H1 (cell line): Measurements from ENCODE around the gene RPS3A. TPM values are rescaled to one million over a fixed set of nuclear protein-coding genes. Genes with fewer than 3 reads are reported as not detected.

ENCODE experiments used
- CTCF ChIA-PET: fragments of 300-600 bp; sonication (Branson Sonifier 250); formaldehyde crosslinking; loops from one replicate; lab custom pipeline; 2021; ENCODE audit not compliant: partially characterized antibody; lab: Charles Lee
- POLR2A ChIA-PET: fragments of 300-600 bp; sonication (Branson Sonifier 250); formaldehyde crosslinking; loops from one replicate; lab custom pipeline; 2021; ENCODE audit warnings: inconsistent platforms; ENCODE audit not compliant: partially characterized antibody; lab: Charles Lee
- DNase-seq, 2 experiments: peaks; one replicate each; pipeline versions ENCODE4 v3.0.0 to v3.0.0-alpha.2; 2010 to 2022; ENCODE audit warnings: low spot score in 2 of 2, low read depth in 1 of 2, mixed read lengths in 1 of 2
- FAIRE-seq: peaks from 2 replicates; lab custom pipeline; 2011; peaks lifted over from hg19 to GRCh38; lab: Jason Lieb, UNC
- H2AFZ ChIP-seq: 2 replicates; pipeline ENCODE4 v1.8.1; 2012; ENCODE audit warnings: low read length, inconsistent platforms
- H2AK5ac ChIP-seq: 2 replicates; pipeline ENCODE4 v1.6.1; 2013; ENCODE audit warnings: low read depth, low read length
- H2BK120ac ChIP-seq: replicated peaks from 2 replicates; pipeline ENCODE3; 2013; ENCODE audit warnings: low read depth, low read length, inconsistent platforms
- H2BK12ac ChIP-seq: 2 replicates; pipeline ENCODE4 v1.6.1; 2013; ENCODE audit warnings: low read depth, low read length
- H2BK15ac ChIP-seq: 2 replicates; pipeline ENCODE4 v1.6.1; 2013; ENCODE audit warnings: low read length
- H2BK20ac ChIP-seq: 2 replicates; pipeline ENCODE4 v1.6.1; 2013; ENCODE audit warnings: low read length
- H2BK5ac ChIP-seq: 2 replicates; pipeline ENCODE4 v1.6.1; 2013; ENCODE audit warnings: low read depth, low read length
- H3K14ac ChIP-seq: 2 replicates; pipeline ENCODE4 v1.6.1; 2013; ENCODE audit warnings: inconsistent platforms; ENCODE audit not compliant: insufficient read length
- H3K18ac ChIP-seq: 2 replicates; pipeline ENCODE4 v1.6.1; 2013; ENCODE audit warnings: low read length; ENCODE audit errors: extremely low read depth
- H3K23ac ChIP-seq: 2 replicates; pipeline ENCODE4 v1.6.1; 2013; ENCODE audit warnings: inconsistent platforms; ENCODE audit not compliant: insufficient read length
- H3K23me2 ChIP-seq: 2 replicates; pipeline ENCODE4 v1.6.1; 2013; ENCODE audit warnings: low read depth, low read length
- H3K27ac ChIP-seq: 2 replicates; pipeline ENCODE4 v1.6.1; 2011; ENCODE audit warnings: low read depth, low read length, inconsistent platforms
- H3K27me3 ChIP-seq, 4 experiments: replicated peaks in 1 of 4; 1 replicate in 1 of 4; 2 replicates in 3 of 4; pipeline versions ENCODE4 v1.6.1 to v1.8.1; 2011 to 2013; ENCODE audit warnings: low read length in 3 of 4, mild to moderate bottlenecking in 3 of 4, inconsistent platforms in 2 of 4, mixed read lengths in 2 of 4, moderate library complexity in 1 of 4; ENCODE audit not compliant: control insufficient read depth in 3 of 4, insufficient read depth in 3 of 4; ENCODE audit errors: extremely low read depth in 1 of 4
- H3K36me3 ChIP-seq, 4 experiments: 2 replicates each; pipeline versions ENCODE4 v1.6.1 to v1.8.1; 2011 to 2013; ENCODE audit warnings: mild to moderate bottlenecking in 4 of 4, low read length in 3 of 4, moderate library complexity in 2 of 4, control low read depth in 1 of 4, inconsistent platforms in 1 of 4; ENCODE audit not compliant: insufficient read depth in 4 of 4, control insufficient read depth in 2 of 4
- H3K4ac ChIP-seq: replicated peaks from 2 replicates; pipeline ENCODE3; 2013; ENCODE audit warnings: low read length, low read depth, mixed read lengths, inconsistent platforms; ENCODE audit not compliant: insufficient read length
- H3K4me1 ChIP-seq, 4 experiments: replicated peaks in 1 of 4; 1 replicate in 1 of 4; 2 replicates in 3 of 4; pipeline versions ENCODE4 v1.6.1 to v1.8.1; 2011 to 2013; ENCODE audit warnings: low read length in 3 of 4, inconsistent platforms in 2 of 4, mixed read lengths in 1 of 4; ENCODE audit not compliant: insufficient read depth in 4 of 4, control insufficient read depth in 3 of 4
- H3K4me2 ChIP-seq, 2 experiments: 2 replicates each; pipeline versions ENCODE4 v1.6.1 to v1.8.1; 2011 to 2013; ENCODE audit warnings: low read depth in 2 of 2, low read length in 2 of 2, control low read depth in 1 of 2, inconsistent platforms in 1 of 2, mild to moderate bottlenecking in 1 of 2; ENCODE audit not compliant: insufficient read depth in 1 of 2
- H3K4me3 ChIP-seq, 4 experiments: fragments of 200-600, 300-600 bp in 1 of 4; sonication (generic), shearing (Covaris generic), sonication (Bioruptor Twin) in 1 of 4; 2 replicates each; pipeline versions ENCODE4 v1.5.1 to v1.8.1; 2011 to 2016; ENCODE audit warnings: low read length in 4 of 4, low read depth in 3 of 4, control low read depth in 2 of 4, inconsistent platforms in 2 of 4, mild to moderate bottlenecking in 2 of 4, mixed read lengths in 1 of 4, moderate library complexity in 1 of 4; ENCODE audit not compliant: insufficient read depth in 2 of 4; ENCODE audit errors: extremely low read depth in 1 of 4
- H3K56ac ChIP-seq: replicated peaks from 2 replicates; pipeline ENCODE3; 2013; ENCODE audit warnings: low read depth, mild to moderate bottlenecking, mixed read lengths, low read length, inconsistent platforms; ENCODE audit not compliant: insufficient read length
- H3K79me1 ChIP-seq: 2 replicates; pipeline ENCODE4 v1.6.1; 2013; ENCODE audit warnings: low read depth, low read length, control low read depth
- H3K79me2 ChIP-seq, 2 experiments: 2 replicates each; pipeline versions ENCODE4 v1.6.1 to v1.8.1; 2012 to 2013; ENCODE audit warnings: low read length in 2 of 2, mild to moderate bottlenecking in 2 of 2, inconsistent platforms in 1 of 2; ENCODE audit not compliant: insufficient read depth in 2 of 2, control insufficient read depth in 1 of 2
- H3K9ac ChIP-seq, 4 experiments: replicated peaks in 1 of 4; 1 replicate in 1 of 4; 2 replicates in 3 of 4; pipeline versions ENCODE4 v1.6.1 to v1.8.1; 2011 to 2013; ENCODE audit warnings: low read depth in 3 of 4, low read length in 3 of 4, control low read depth in 2 of 4, mild to moderate bottlenecking in 2 of 4, moderate library complexity in 2 of 4, inconsistent platforms in 1 of 4; ENCODE audit errors: extremely low read depth in 1 of 4
- H3K9me3 ChIP-seq, 2 experiments: 2 replicates each; pipeline versions ENCODE4 v1.6.1 to v1.8.1; 2012 to 2013; ENCODE audit warnings: mild to moderate bottlenecking in 2 of 2, moderate library complexity in 2 of 2, control low read depth in 1 of 2, inconsistent platforms in 1 of 2, low read depth in 1 of 2, low read length in 1 of 2, mixed read lengths in 1 of 2; ENCODE audit not compliant: insufficient read depth in 2 of 2
- H4K20me1 ChIP-seq, 2 experiments: replicated peaks in 1 of 2; 2 replicates each; pipeline versions ENCODE3 to v1.8.1; 2011 to 2013; ENCODE audit warnings: inconsistent platforms in 2 of 2, low read length in 2 of 2, mild to moderate bottlenecking in 1 of 2; ENCODE audit not compliant: insufficient read depth in 2 of 2, control insufficient read depth in 1 of 2
- H4K5ac ChIP-seq: 2 replicates; pipeline ENCODE4 v1.6.1; 2013; ENCODE audit warnings: low read length, low read depth, mixed read lengths, inconsistent platforms; ENCODE audit not compliant: insufficient read length
- H4K8ac ChIP-seq: 2 replicates; pipeline ENCODE4 v1.8.0; 2013; ENCODE audit warnings: mild to moderate bottlenecking, moderate library complexity, low read length, inconsistent platforms; ENCODE audit not compliant: insufficient read depth; ENCODE audit errors: extremely low read depth
- H4K91ac ChIP-seq: replicated peaks from 2 replicates; pipeline ENCODE3; 2013; ENCODE audit warnings: low read length, mixed read lengths, inconsistent platforms; ENCODE audit not compliant: insufficient read length
- BCL11A ChIP-seq, 2 experiments: IDR thresholded peaks; one replicate each; pipeline ENCODE4 v1.6.1; 2011; ENCODE audit warnings: low read depth in 2 of 2, low read length in 2 of 2, mild to moderate bottlenecking in 2 of 2
- POLR2A ChIP-seq, 2 experiments: IDR thresholded peaks; 1 replicate in 1 of 2; 2 replicates in 1 of 2; pipeline ENCODE4 v1.6.1; 2011; ENCODE audit warnings: low read depth in 2 of 2, low read length in 2 of 2, mild to moderate bottlenecking in 2 of 2; ENCODE audit errors: control extremely low read depth in 1 of 2
- SAP30 ChIP-seq: fragments of 300-600 bp; sonication (generic); IDR thresholded peaks from 2 replicates; pipeline ENCODE4 v1.7.1; 2012; ENCODE audit warnings: low read length, moderate library complexity, mild to moderate bottlenecking, inconsistent platforms; ENCODE audit not compliant: insufficient read depth, insufficient replicate concordance
- SP4 ChIP-seq: IDR thresholded peaks from 2 replicates; pipeline ENCODE4 v1.6.1; 2012; ENCODE audit warnings: low read length, inconsistent platforms
- WGBS, 2 experiments: shearing (Covaris generic) in 1 of 2; methylation state at CpG; one replicate each; pipeline versions ENCODE4 v1.1.6 to v1.1.7; 2013 to 2015; ENCODE audit warnings: low lambda C conversion rate in 2 of 2, mixed read lengths in 2 of 2, inconsistent platforms in 1 of 2, low coverage in 1 of 2, missing lambda C conversion rate in 1 of 2; ENCODE audit not compliant: insufficient replicate concordance in 2 of 2, insufficient coverage in 1 of 2, insufficient read length in 1 of 2; ENCODE audit errors: extremely low coverage in 1 of 2, missing lambda C conversion rate in 1 of 2; 5-methylcytosine and 5-hydroxymethylcytosine counted together
- polyA plus RNA-seq, 7 experiments: library from polyadenylated mRNA; depleted of rRNA in 3 of 7; stranded (reverse) in 5 of 7; unstranded in 2 of 7; fragments of >200 nt in 5 of 7; fragments of 200-250 nt in 2 of 7; gene quantifications; 1 replicate in 5 of 7; 2 replicates in 1 of 7; 4 replicates in 1 of 7; pipeline versions ENCODE4 v1.2.1 to v1.2.3, GENCODE V29; 2011 to 2013; ENCODE audit warnings: missing spikeins in 2 of 7, mixed read lengths in 2 of 7
- total RNA-seq: library from RNA; stranded (reverse); fragmentation: NEBNext Ultra II Directional; extraction: Animal tissue kit (Norgen Biotek cat#: 25700); gene quantifications from 2 replicates; pipeline ENCODE4 v1.2.1, GENCODE V29; 2021

Gene RPS3A
- total and polyA plus RNA-seq, 2 of the 8 experiments (the other 6 are each of a cell fraction or from before 2014, with no cell fraction given): 2,162 to 2,822 TPM

DNA sequence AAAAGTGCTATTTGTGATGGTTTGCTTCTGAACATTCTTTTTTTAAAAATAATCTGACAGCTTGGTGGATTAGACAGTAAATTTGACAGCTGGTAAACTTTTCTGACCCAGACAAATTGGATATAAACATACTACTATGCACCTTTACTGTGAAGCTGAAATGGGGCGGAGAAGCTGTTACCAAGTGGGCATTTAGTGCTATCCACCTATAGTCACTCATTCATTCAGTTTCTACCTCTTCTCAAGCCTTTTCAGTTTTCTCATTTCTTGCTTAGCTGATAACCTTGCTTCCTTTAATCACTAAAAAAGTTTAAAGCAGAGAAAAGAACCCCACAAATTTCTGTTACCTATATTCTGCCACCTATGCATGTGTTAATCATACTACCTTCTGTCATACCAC is 5.2 kb downstream of the RPS3A start:
- Histone ChIP-seq H3K4ac (no peak overlapping the region), H4K8ac (no peak overlapping the region), H3K4me1 (peaks cover 0 to 1% (median 0%) of the 10 kb centered on the region in 4 experiments; a peak in 1 of 7 replicates), H3K4me2 (no peak overlapping the region), H4K20me1 (peaks cover 12 to 19% of the 10 kb centered on the region in 2 experiments), H4K91ac (no peak overlapping the region), H3K23me2 (peaks cover 2% of the 10 kb centered on the region), H3K23ac (no peak overlapping the region), H2AFZ (no peak overlapping the region), H2BK12ac (no peak overlapping the region), H2AK5ac (no peak overlapping the region), H3K56ac (no peak overlapping the region), H3K79me1 (no peaks in the 10 kb centered on the region), H2BK5ac (no peak overlapping the region), H2BK120ac (no peak overlapping the region), H4K5ac (no peak overlapping the region), H3K27ac (no peak overlapping the region), H3K4me3 (no peak overlapping the region), H3K14ac (no peak overlapping the region), H3K9ac (no peak overlapping the region), H3K18ac (no peak overlapping the region), H3K27me3 (no peaks in the 10 kb centered on the region), H2BK15ac (no peak overlapping the region), H3K9me3 (no peaks in the 10 kb centered on the region), H3K79me2 (peaks cover 14 to 33% of the 10 kb centered on the region in 2 experiments), H2BK20ac (no peak overlapping the region), H3K36me3 (peaks cover 33 to 83% (median 68%) of the 10 kb centered on the region in 4 experiments)
- FAIRE-seq: no peak
- POLR2A ChIA-PET: interaction anchor here (0.6 to 9.1 kb wide), 10 partner anchors 7 to 1240 kb away, joined by 3 to 145 read pairs (median 4); partner anchors contain the start of gene LRBA
- TF ChIP-seq SP4 (no peak), BCL11A (IDR thresholded peaks at IDR 0.05; ENCODE audit: low read depth in 2 of 2, low read length in 2 of 2) (no peak), POLR2A (IDR thresholded peaks at IDR 0.05; ENCODE audit: control extremely low read depth in 1 of 2, low read depth in 2 of 2, low read length in 2 of 2) (peak in 1 of 2 experiments; percentile 36; a peak in 2 of 3 replicates), SAP30 (no peak)
- CTCF ChIA-PET: interaction anchor here (0.6 to 1.3 kb wide), 4 partner anchors 13 to 545 kb away, joined by 3 read pairs; no protein-coding TSS in a partner anchor
- no peak for DNase-seq
- 92% methylated on average over 1 of the region's 1 CpG; no CpG with 5 or more reads in 1 of the 2 experiments for WGBS, 2 experiments
